WTC11 (cell line): ENCODE data around the gene STPG4. TPM values are rescaled to one million over a fixed set of nuclear protein-coding genes. Genes with fewer than 3 reads are reported as not detected.

ENCODE experiments used
- ATAC-seq: fragments of 200-7000 bp; cut with Tn5 transposase; 2 replicates; pipeline ENCODE4 v1.10.0; 2021; ENCODE audit warnings: mild to moderate bottlenecking, moderate library complexity
- CTCF ChIA-PET: fragments of 300-600 bp; sonication (Branson Sonifier 250); formaldehyde crosslinking; loops from one replicate; lab custom pipeline; 2021; ENCODE audit warnings: antibody characterized with exemption; lab: Charles Lee
- POLR2A ChIA-PET: fragments of 350-600 bp; sonication (Branson Sonifier 250); formaldehyde crosslinking; loops from one replicate; lab custom pipeline; 2021; ENCODE audit warnings: antibody characterized with exemption; lab: Charles Lee
- DNase-seq: peaks from one replicate; pipeline ENCODE4 v3.0.0; 2021; ENCODE audit warnings: low spot score
- H3K27ac Mint-ChIP-seq: 2 replicates; pipeline ENCODE4 v1.8.0; 2021; ENCODE audit warnings: mixed read lengths
- H3K27me3 Mint-ChIP-seq: 2 replicates; pipeline ENCODE4 v1.8.0; 2021; ENCODE audit warnings: low read depth, mild to moderate bottlenecking, moderate library complexity, mixed read lengths
- H3K36me3 Mint-ChIP-seq: 2 replicates; pipeline ENCODE4 v1.8.0; 2021; ENCODE audit warnings: mixed read lengths
- H3K4me1 Mint-ChIP-seq: 2 replicates; pipeline ENCODE4 v1.8.0; 2022; ENCODE audit warnings: mixed read lengths
- H3K4me3 Mint-ChIP-seq: 2 replicates; pipeline ENCODE4 v1.8.0; 2021; ENCODE audit warnings: mild to moderate bottlenecking, moderate library complexity, mixed read lengths
- H3K9me3 Mint-ChIP-seq: 2 replicates; pipeline ENCODE4 v1.8.0; 2021; ENCODE audit warnings: mixed read lengths
- CREM ChIP-seq: sonication (generic); formaldehyde crosslinking; IDR thresholded peaks from 2 replicates; pipeline ENCODE4 v1.8.1; 2022; ENCODE audit warnings: mild to moderate bottlenecking, missing genetic modification reagents, moderate library complexity
- GTF2I ChIP-seq: fragments of 250-450 bp; sonication (Bioruptor Pico); conservative IDR thresholded peaks from 2 replicates; pipeline ENCODE4 v1.4.0; 2021; ENCODE audit warnings: mild to moderate bottlenecking
- MXD4 ChIP-seq: fragments of 250-450 bp; sonication (Bioruptor Pico); IDR thresholded peaks from 2 replicates; pipeline ENCODE4 v1.8.0; 2021; ENCODE audit warnings: mild to moderate bottlenecking, moderate library complexity, borderline replicate concordance
- MYBL2 ChIP-seq: sonication (generic); formaldehyde crosslinking; IDR thresholded peaks from 2 replicates; pipeline ENCODE4 v1.8.1; 2023; ENCODE audit warnings: mild to moderate bottlenecking, moderate library complexity, missing genetic modification reagents
- NFE2L1 ChIP-seq: sonication (generic); formaldehyde crosslinking; IDR thresholded peaks from 2 replicates; pipeline ENCODE4 v1.8.1; 2023; ENCODE audit warnings: missing genetic modification reagents
- NR1H2 ChIP-seq: sonication (generic); formaldehyde crosslinking; IDR thresholded peaks from 2 replicates; pipeline ENCODE4 v1.9.0; 2021; ENCODE audit warnings: mild to moderate bottlenecking, moderate library complexity, missing genetic modification reagents
- SMAD4 ChIP-seq: sonication (generic); formaldehyde crosslinking; IDR thresholded peaks from 2 replicates; pipeline ENCODE4 v1.8.0; 2022; ENCODE audit warnings: mild to moderate bottlenecking, missing genetic modification reagents
- SOX15 ChIP-seq: fragments of 250-450 bp; sonication (Bioruptor Pico); IDR thresholded peaks from 2 replicates; pipeline ENCODE4 v1.9.0; 2021; ENCODE audit warnings: mild to moderate bottlenecking
- SP1 ChIP-seq: sonication (generic); formaldehyde crosslinking; conservative IDR thresholded peaks from 2 replicates; pipeline ENCODE4 v1.8.1; 2022; ENCODE audit warnings: missing genetic modification reagents
- ZNF121 ChIP-seq: sonication (generic); formaldehyde crosslinking; IDR thresholded peaks from 2 replicates; pipeline ENCODE4 v1.8.0; 2023; ENCODE audit warnings: missing genetic modification reagents
- total RNA-seq: library from RNA; stranded (reverse); gene quantifications from 3 replicates; pipeline ENCODE4 v1.2.3, GENCODE V29; 2021
- TF ChIP-seq, protein P1 (sequence below): sonication (generic); formaldehyde crosslinking; IDR thresholded peaks from 2 replicates; pipeline ENCODE4 v1.8.1; 2023; ENCODE audit warnings: mild to moderate bottlenecking, missing genetic modification reagents
- TF ChIP-seq, protein P2 (sequence below): fragments of 200-600 bp; IDR thresholded peaks from 2 replicates; pipeline ENCODE4 v1.8.0; 2022; ENCODE audit warnings: antibody characterized with exemption
- TF ChIP-seq, protein P3 (sequence below): sonication (generic); formaldehyde crosslinking; IDR thresholded peaks from 2 replicates; pipeline ENCODE4 v1.8.1; 2023; ENCODE audit warnings: mild to moderate bottlenecking, missing genetic modification reagents, moderate library complexity
- TF ChIP-seq, protein P4 (sequence below): sonication (generic); formaldehyde crosslinking; IDR thresholded peaks from 2 replicates; pipeline ENCODE4 v1.8.1; 2023; ENCODE audit warnings: mild to moderate bottlenecking, missing genetic modification reagents, borderline replicate concordance
- TF ChIP-seq, protein P5 (sequence below): sonication (generic); formaldehyde crosslinking; conservative IDR thresholded peaks from 2 replicates; pipeline ENCODE4 v1.8.1; 2022; ENCODE audit warnings: mild to moderate bottlenecking, missing genetic modification reagents
- TF ChIP-seq, protein P6 (sequence below): sonication (generic); formaldehyde crosslinking; IDR thresholded peaks from 2 replicates; pipeline ENCODE4 v1.8.0; 2022; ENCODE audit warnings: mild to moderate bottlenecking, missing genetic modification reagents
- TF ChIP-seq, protein P7 (sequence below): sonication (generic); formaldehyde crosslinking; IDR thresholded peaks from 2 replicates; pipeline ENCODE4 v1.8.0; 2023; ENCODE audit warnings: missing genetic modification reagents
- TF ChIP-seq, protein P8 (sequence below): fragments of 250-450 bp; sonication (Bioruptor Pico); IDR thresholded peaks from 2 replicates; pipeline ENCODE4 v1.8.0; 2021; ENCODE audit warnings: mild to moderate bottlenecking

STPG4 gene
- total RNA-seq, 1 experiment from 2014 or later = not detected

DNA sequence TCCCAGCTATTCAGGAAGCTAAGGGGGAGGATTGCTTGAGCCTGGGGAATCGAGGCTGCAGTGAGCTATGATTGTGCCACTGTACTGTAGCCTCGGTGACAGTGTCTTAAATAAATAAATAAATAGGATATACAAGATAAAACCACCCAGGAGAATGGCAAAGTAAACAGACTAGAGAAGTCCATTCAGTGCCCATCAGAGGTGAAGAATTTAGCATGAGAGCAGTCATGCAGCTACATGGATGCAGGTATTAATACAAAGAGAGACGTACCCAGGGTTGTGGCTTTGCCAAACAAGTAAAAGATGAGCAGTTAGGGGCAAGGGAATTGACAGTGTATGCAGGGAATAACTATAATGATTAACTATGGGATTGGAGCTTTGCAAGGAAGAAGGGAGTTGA is 8.1 kb downstream of the STPG4 start:
- TF ChIP-seq SOX15 (CRISPR knock-in tag) = no peak
- TF ChIP-seq SMAD4 (CRISPR knock-in tag) = no peak
- TF ChIP-seq, protein P1, sequence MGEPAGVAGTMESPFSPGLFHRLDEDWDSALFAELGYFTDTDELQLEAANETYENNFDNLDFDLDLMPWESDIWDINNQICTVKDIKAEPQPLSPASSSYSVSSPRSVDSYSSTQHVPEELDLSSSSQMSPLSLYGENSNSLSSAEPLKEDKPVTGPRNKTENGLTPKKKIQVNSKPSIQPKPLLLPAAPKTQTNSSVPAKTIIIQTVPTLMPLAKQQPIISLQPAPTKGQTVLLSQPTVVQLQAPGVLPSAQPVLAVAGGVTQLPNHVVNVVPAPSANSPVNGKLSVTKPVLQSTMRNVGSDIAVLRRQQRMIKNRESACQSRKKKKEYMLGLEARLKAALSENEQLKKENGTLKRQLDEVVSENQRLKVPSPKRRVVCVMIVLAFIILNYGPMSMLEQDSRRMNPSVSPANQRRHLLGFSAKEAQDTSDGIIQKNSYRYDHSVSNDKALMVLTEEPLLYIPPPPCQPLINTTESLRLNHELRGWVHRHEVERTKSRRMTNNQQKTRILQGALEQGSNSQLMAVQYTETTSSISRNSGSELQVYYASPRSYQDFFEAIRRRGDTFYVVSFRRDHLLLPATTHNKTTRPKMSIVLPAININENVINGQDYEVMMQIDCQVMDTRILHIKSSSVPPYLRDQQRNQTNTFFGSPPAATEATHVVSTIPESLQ = no peak
- TF ChIP-seq, protein P2, sequence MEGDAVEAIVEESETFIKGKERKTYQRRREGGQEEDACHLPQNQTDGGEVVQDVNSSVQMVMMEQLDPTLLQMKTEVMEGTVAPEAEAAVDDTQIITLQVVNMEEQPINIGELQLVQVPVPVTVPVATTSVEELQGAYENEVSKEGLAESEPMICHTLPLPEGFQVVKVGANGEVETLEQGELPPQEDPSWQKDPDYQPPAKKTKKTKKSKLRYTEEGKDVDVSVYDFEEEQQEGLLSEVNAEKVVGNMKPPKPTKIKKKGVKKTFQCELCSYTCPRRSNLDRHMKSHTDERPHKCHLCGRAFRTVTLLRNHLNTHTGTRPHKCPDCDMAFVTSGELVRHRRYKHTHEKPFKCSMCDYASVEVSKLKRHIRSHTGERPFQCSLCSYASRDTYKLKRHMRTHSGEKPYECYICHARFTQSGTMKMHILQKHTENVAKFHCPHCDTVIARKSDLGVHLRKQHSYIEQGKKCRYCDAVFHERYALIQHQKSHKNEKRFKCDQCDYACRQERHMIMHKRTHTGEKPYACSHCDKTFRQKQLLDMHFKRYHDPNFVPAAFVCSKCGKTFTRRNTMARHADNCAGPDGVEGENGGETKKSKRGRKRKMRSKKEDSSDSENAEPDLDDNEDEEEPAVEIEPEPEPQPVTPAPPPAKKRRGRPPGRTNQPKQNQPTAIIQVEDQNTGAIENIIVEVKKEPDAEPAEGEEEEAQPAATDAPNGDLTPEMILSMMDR = no peak
- TF ChIP-seq, all 79 proteins: peak for 0
- Mint-ChIP-seq H3K27ac (no peak overlapping the region), H3K27me3 (no peaks in the 10 kb centered on the region), H3K9me3 (peaks cover 9% of the 10 kb centered on the region), H3K36me3 (peaks cover 26% of the 10 kb centered on the region), H3K4me3 (no peak overlapping the region), H3K4me1 (no peaks in the 10 kb centered on the region)
- ChIA-PET CTCF (no interaction called here), POLR2A (no interaction called here)
- ATAC-seq = no peak
- DNase-seq = no peak

DNA sequence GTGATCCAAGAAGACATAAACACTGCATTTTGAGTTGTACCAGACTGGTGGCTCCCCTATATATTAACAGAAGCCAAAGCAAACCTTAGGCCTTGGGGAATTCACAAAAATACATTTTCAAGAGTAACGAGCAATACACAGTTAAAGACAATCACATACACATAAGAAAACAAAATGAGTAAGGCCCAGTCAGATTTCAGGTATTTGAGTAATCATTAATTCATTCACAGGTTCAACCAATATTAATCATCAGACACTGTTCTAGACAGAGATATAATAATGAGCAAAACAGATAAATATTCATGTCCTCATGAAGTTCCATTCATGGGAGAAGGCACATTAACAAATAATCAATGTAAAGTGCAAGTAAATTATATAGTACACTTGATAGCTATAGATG is 9.6 kb downstream of the STPG4 start:
- DNase-seq (no peak), ATAC-seq (no peak)
- Mint-ChIP-seq H3K4me3 (no peak overlapping the region), H3K36me3 (peaks cover 23% of the 10 kb centered on the region), H3K27me3 (no peaks in the 10 kb centered on the region), H3K27ac (no peak overlapping the region; the same call in 1 of the 2 replicates)
- CTCF ChIA-PET = no interaction called here
- TF ChIP-seq ZNF121 (CRISPR knock-in tag) (no peak), GTF2I (CRISPR knock-in tag) (no peak), NFE2L1 (CRISPR knock-in tag) (no peak), NR1H2 (CRISPR knock-in tag) (no peak), SP1 (CRISPR knock-in tag) (no peak), MXD4 (CRISPR knock-in tag) (no peak)
- TF ChIP-seq, protein P3, sequence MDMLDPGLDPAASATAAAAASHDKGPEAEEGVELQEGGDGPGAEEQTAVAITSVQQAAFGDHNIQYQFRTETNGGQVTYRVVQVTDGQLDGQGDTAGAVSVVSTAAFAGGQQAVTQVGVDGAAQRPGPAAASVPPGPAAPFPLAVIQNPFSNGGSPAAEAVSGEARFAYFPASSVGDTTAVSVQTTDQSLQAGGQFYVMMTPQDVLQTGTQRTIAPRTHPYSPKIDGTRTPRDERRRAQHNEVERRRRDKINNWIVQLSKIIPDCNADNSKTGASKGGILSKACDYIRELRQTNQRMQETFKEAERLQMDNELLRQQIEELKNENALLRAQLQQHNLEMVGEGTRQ (CRISPR knock-in tag) = no peak
- TF ChIP-seq, protein P4, sequence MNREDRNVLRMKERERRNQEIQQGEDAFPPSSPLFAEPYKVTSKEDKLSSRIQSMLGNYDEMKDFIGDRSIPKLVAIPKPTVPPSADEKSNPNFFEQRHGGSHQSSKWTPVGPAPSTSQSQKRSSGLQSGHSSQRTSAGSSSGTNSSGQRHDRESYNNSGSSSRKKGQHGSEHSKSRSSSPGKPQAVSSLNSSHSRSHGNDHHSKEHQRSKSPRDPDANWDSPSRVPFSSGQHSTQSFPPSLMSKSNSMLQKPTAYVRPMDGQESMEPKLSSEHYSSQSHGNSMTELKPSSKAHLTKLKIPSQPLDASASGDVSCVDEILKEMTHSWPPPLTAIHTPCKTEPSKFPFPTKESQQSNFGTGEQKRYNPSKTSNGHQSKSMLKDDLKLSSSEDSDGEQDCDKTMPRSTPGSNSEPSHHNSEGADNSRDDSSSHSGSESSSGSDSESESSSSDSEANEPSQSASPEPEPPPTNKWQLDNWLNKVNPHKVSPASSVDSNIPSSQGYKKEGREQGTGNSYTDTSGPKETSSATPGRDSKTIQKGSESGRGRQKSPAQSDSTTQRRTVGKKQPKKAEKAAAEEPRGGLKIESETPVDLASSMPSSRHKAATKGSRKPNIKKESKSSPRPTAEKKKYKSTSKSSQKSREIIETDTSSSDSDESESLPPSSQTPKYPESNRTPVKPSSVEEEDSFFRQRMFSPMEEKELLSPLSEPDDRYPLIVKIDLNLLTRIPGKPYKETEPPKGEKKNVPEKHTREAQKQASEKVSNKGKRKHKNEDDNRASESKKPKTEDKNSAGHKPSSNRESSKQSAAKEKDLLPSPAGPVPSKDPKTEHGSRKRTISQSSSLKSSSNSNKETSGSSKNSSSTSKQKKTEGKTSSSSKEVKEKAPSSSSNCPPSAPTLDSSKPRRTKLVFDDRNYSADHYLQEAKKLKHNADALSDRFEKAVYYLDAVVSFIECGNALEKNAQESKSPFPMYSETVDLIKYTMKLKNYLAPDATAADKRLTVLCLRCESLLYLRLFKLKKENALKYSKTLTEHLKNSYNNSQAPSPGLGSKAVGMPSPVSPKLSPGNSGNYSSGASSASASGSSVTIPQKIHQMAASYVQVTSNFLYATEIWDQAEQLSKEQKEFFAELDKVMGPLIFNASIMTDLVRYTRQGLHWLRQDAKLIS (CRISPR knock-in tag) = no peak
- TF ChIP-seq, protein P5, sequence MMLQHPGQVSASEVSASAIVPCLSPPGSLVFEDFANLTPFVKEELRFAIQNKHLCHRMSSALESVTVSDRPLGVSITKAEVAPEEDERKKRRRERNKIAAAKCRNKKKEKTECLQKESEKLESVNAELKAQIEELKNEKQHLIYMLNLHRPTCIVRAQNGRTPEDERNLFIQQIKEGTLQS (CRISPR knock-in tag) = no peak
- TF ChIP-seq, all 79 proteins: peak for 0
- Mint-ChIP-seq H3K9me3 (peaks cover 9% of the 10 kb centered on the region), H3K4me1 (no peaks in the 10 kb centered on the region)
- POLR2A ChIA-PET = no interaction called here

DNA sequence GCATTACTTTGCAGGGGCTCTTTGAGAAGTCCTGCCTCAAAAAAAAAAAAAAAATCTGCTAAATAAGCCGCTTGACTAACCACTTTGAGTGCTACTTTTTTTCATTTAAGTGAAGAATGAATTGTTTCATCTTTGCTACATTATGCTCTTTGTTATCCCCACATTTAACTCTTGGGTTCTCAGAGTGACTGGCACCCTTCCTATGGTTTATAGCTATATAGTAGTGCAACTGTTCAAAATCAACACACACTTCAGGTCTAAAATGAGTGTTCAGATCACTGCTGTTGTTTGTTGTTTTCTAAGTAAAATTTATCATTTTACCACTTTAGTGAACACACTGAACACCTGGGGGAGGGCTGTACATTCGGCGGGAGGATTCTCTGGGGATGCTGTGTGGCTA is 13.6 kb downstream of the STPG4 start:
- TF ChIP-seq, protein P3 (CRISPR knock-in tag) = no peak
- TF ChIP-seq, protein P6, sequence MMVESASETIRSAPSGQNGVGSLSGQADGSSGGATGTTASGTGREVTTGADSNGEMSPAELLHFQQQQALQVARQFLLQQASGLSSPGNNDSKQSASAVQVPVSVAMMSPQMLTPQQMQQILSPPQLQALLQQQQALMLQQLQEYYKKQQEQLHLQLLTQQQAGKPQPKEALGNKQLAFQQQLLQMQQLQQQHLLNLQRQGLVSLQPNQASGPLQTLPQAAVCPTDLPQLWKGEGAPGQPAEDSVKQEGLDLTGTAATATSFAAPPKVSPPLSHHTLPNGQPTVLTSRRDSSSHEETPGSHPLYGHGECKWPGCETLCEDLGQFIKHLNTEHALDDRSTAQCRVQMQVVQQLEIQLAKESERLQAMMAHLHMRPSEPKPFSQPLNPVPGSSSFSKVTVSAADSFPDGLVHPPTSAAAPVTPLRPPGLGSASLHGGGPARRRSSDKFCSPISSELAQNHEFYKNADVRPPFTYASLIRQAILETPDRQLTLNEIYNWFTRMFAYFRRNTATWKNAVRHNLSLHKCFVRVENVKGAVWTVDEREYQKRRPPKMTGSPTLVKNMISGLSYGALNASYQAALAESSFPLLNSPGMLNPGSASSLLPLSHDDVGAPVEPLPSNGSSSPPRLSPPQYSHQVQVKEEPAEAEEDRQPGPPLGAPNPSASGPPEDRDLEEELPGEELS = no peak
- no peak for TF ChIP-seq MYBL2 (CRISPR knock-in tag)
- TF ChIP-seq, protein P7, sequence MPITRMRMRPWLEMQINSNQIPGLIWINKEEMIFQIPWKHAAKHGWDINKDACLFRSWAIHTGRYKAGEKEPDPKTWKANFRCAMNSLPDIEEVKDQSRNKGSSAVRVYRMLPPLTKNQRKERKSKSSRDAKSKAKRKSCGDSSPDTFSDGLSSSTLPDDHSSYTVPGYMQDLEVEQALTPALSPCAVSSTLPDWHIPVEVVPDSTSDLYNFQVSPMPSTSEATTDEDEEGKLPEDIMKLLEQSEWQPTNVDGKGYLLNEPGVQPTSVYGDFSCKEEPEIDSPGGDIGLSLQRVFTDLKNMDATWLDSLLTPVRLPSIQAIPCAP (CRISPR knock-in tag) = no peak
- TF ChIP-seq, protein P8, sequence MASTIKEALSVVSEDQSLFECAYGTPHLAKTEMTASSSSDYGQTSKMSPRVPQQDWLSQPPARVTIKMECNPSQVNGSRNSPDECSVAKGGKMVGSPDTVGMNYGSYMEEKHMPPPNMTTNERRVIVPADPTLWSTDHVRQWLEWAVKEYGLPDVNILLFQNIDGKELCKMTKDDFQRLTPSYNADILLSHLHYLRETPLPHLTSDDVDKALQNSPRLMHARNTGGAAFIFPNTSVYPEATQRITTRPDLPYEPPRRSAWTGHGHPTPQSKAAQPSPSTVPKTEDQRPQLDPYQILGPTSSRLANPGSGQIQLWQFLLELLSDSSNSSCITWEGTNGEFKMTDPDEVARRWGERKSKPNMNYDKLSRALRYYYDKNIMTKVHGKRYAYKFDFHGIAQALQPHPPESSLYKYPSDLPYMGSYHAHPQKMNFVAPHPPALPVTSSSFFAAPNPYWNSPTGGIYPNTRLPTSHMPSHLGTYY (CRISPR knock-in tag) = no peak
- TF ChIP-seq CREM = no peak
- H3K27ac Mint-ChIP-seq = no peak overlapping the region
- ATAC-seq = no peak
- no peaks in the 10 kb centered on the region for H3K4me1 Mint-ChIP-seq
- ChIA-PET POLR2A (no interaction called here), CTCF (no interaction called here)
- H3K36me3 Mint-ChIP-seq = peaks cover 13% of the 10 kb centered on the region
- H3K27me3 Mint-ChIP-seq = no peaks in the 10 kb centered on the region
- no peak for DNase-seq
- no peak overlapping the region for H3K4me3 Mint-ChIP-seq
- H3K9me3 Mint-ChIP-seq = peaks cover 19% of the 10 kb centered on the region
